Stimulated activated CD8-positive, alpha-beta memory T cell treated with anti-CD3 and anti-CD28 coated beads, Interleukin-7, amount 100 ng/mL, for 1 hour (primary cell): ENCODE measurements around the gene TIMM9.
"Not testable (repeated sequence)": the region's sequence is repeated elsewhere in the genome, so short reads cannot be mapped to it uniquely, and the experiment has no call there.

ENCODE experiments used
- DNase-seq, 2 donors: peaks; one replicate each; pipeline ENCODE4 v3.0.0-alpha.2; 2020; ENCODE audit warnings: low read depth in 2 of 2

TIMM9 gene

GRCh38 chr14:58427281-58428117 is at the start of gene TIMM9, which contains the start of gene KIAA0586:
Gene TIMM9 (minus strand): TSS chr14:58427531. CDS start chr14:58411945, 15,586 bp downstream.
Gene KIAA0586 (plus strand): TSS chr14:58427719. CDS start chr14:58428265, 546 bp downstream.
- peak; percentile 89 to 91 for DNase-seq

- no peak for DNase-seq
Observed at GRCh38 chr14:58476320-58476719, 49.0 kb upstream of the TIMM9 start.

GRCh38 chr14:58469309-58469708 is 42.0 kb upstream of the TIMM9 start:
- DNase-seq: no peak

GRCh38 chr14:58467575-58467974 is 40.2 kb upstream of the TIMM9 start:
- no peak for DNase-seq

GRCh38 chr14:58466459-58466858 is 39.1 kb upstream of the TIMM9 start:
- no peak for DNase-seq

- no peak for DNase-seq
Observed at GRCh38 chr14:58465421-58465820, 38.1 kb upstream of the TIMM9 start.

GRCh38 chr14:58464652-58465051 is 37.3 kb upstream of the TIMM9 start:
- no peak for DNase-seq

- DNase-seq: no peak
Observed at GRCh38 chr14:58463147-58463546, 35.8 kb upstream of the TIMM9 start.

GRCh38 chr14:58460772-58461171 is 33.4 kb upstream of the TIMM9 start:
- no peak for DNase-seq

GRCh38 chr14:58455593-58456265 is 28.4 kb upstream of the TIMM9 start:
- DNase-seq: no peak

- DNase-seq: no peak
Observed at GRCh38 chr14:58444627-58445026, 17.3 kb upstream of the TIMM9 start.

GRCh38 chr14:58439476-58439875 is 12.1 kb upstream of the TIMM9 start:
- DNase-seq: no peak

GRCh38 chr14:58430156-58430555 is 2.8 kb upstream of the TIMM9 start:
- no peak for DNase-seq

GRCh38 chr14:58428118-58428683 is 870 bp upstream of the TIMM9 start:
- DNase-seq: no peak

GRCh38 chr14:58426670-58427280 is 556 bp downstream of the TIMM9 start:
- DNase-seq: peak; percentile 7 to 27

- not testable (repeated sequence) for DNase-seq
Observed at GRCh38 chr14:58416934-58417333, 10.4 kb downstream of the TIMM9 start.

GRCh38 chr14:58415636-58416547 is 11.4 kb downstream of the TIMM9 start:
- no peak for DNase-seq

GRCh38 chr14:58414845-58415244 is 12.5 kb downstream of the TIMM9 start:
- no peak for DNase-seq

- DNase-seq: no peak
Observed at GRCh38 chr14:58408681-58409215, 18.6 kb downstream of the TIMM9 start.

GRCh38 chr14:58401587-58401986 is 25.7 kb downstream of the TIMM9 start:
- no peak for DNase-seq

GRCh38 chr14:58398895-58399294 is 28.4 kb downstream of the TIMM9 start:
- DNase-seq: no peak
